ENCODE data around the gene STRADA. TPM values are rescaled to one million over a fixed set of nuclear protein-coding genes. Genes with fewer than 3 reads are reported as not detected.

The STRADA gene
- total and polyA plus RNA-seq, 2 donors (not counting 3 experiments of a cell fraction or from before 2014, with no cell fraction given): 47.0 to 53.6 TPM

- no peaks in the 10 kb centered on the region for H3K9me1 ChIP-seq (replicated peaks; ENCODE audit: control insufficient read depth, extremely low read depth, insufficient read depth, low read length)
- peaks cover 0 to 17% of the 10 kb centered on the region in 2 experiments for H3K36me3 ChIP-seq (ENCODE audit: control insufficient read depth in 2 of 2, extremely low read depth in 1 of 2, insufficient read depth in 2 of 2, low read length in 2 of 2)
- intact Hi-C loops (cut with micrococcal nuclease): no loop called here
- H3K9ac ChIP-seq (replicated peaks; ENCODE audit: extremely low read depth, insufficient read depth, low read length): no peak overlapping the region
- CTCF ChIA-PET: interaction anchor here (1.1 to 2.6 kb wide), 4 partner anchors 11 to 283 kb away, joined by 3 to 16 read pairs (median 10); no protein-coding TSS in a partner anchor
- no peak for FAIRE-seq
- H2AFZ ChIP-seq (ENCODE audit: low read depth, low read length): no peak overlapping the region
- no peaks in the 10 kb centered on the region for H3K9me3 ChIP-seq (replicated peaks; ENCODE audit: control insufficient read depth, insufficient read depth, low read length)
- TF ChIP-seq JUN (IDR thresholded peaks at IDR 0.05; ENCODE audit: borderline replicate concordance, insufficient read depth, insufficient read length, low read depth): no peak
- no peak for TF ChIP-seq MYC (IDR thresholded peaks at IDR 0.05; ENCODE audit: low read depth, low read length)
- TF ChIP-seq MAX (IDR thresholded peaks at IDR 0.05; ENCODE audit: insufficient read depth, insufficient read length): no peak
- no peak for TF ChIP-seq CTCF (IDR thresholded peaks at IDR 0.05; ENCODE audit: extremely low read depth in 1 of 2, insufficient read depth in 1 of 2, low read depth in 1 of 2, low read length in 2 of 2)
- no peak for TF ChIP-seq GATA2 (IDR thresholded peaks at IDR 0.05; ENCODE audit: insufficient read depth, insufficient read length, low read depth, low read length)
- TF ChIP-seq EZH2 (IDR thresholded peaks at IDR 0.05; ENCODE audit: borderline replicate concordance, low read depth, low read length, severe bottlenecking): no peak
- TF ChIP-seq FOS (IDR thresholded peaks at IDR 0.05; ENCODE audit: borderline replicate concordance, insufficient read depth, low read length): no peak
- no peak for TF ChIP-seq POLR2AphosphoS5 (IDR thresholded peaks at IDR 0.05; ENCODE audit: insufficient read depth, low read depth, low read length)
- TF ChIP-seq POLR2A (IDR thresholded peaks at IDR 0.05; ENCODE audit: low read depth, low read length): no peak
- H3K4me3 ChIP-seq (replicated peaks in 1 of 3; ENCODE audit: insufficient read depth in 1 of 3, low read depth in 1 of 3, low read length in 3 of 3): no peak overlapping the region
- H3K27ac ChIP-seq (ENCODE audit: insufficient read depth, low read depth, low read length): no peak overlapping the region
- H4K20me1 ChIP-seq (replicated peaks; ENCODE audit: control insufficient read depth, extremely low read depth, insufficient read depth, low read length): no peaks in the 10 kb centered on the region
- H3K4me2 ChIP-seq (ENCODE audit: insufficient read depth, low read length): no peak overlapping the region
- no peaks in the 10 kb centered on the region for H3K27me3 ChIP-seq (ENCODE audit: control insufficient read depth in 2 of 2, insufficient read depth in 2 of 2, low read length in 2 of 2)
- no peak for DNase-seq (ENCODE audit: low read depth, low spot score)
- POLR2A ChIA-PET: no interaction called here
- no peaks in the 10 kb centered on the region for H3K79me2 ChIP-seq (ENCODE audit: control insufficient read depth, insufficient read depth, low read length)
- H3K4me1 ChIP-seq (ENCODE audit: control insufficient read depth, extremely low read depth, insufficient read depth, low read length): peaks cover 8% of the 10 kb centered on the region
- no TSS peak for BruUV-seq (replicated peaks)
- dilution Hi-C loops (cut with MboI; ENCODE audit: extremely low pct_ligation_motif_present, low sequenced_read_pairs): no loop called here
These were observed 32.5 kb downstream of the STRADA start for GRCh38 chr17:63709110-63709509.

All from endothelial cell of umbilical vein (primary cell).